Endodermal cell (in vitro differentiated cells): ENCODE measurements around the gene RIPPLY1. TPM values are rescaled to one million over a fixed set of nuclear protein-coding genes. Genes with fewer than 3 reads are reported as not detected.

Experiments
- DNase-seq: peaks from one replicate; pipeline ENCODE4 v3.0.0-alpha.2; 2017
- H3K27ac ChIP-seq: 2 replicates; pipeline ENCODE4 v1.5.1; 2013; ENCODE audit warnings: mild to moderate bottlenecking, low read depth, low read length, moderate library complexity
- H3K27me3 ChIP-seq: 2 replicates; pipeline ENCODE4 v1.6.1; 2013; ENCODE audit warnings: mild to moderate bottlenecking, low read length, moderate library complexity; ENCODE audit not compliant: insufficient read depth, control insufficient read depth, poor library complexity, severe bottlenecking
- H3K36me3 ChIP-seq: 2 replicates; pipeline ENCODE4 v1.7.0; 2013; ENCODE audit warnings: mild to moderate bottlenecking, low read length, moderate library complexity; ENCODE audit not compliant: control insufficient read depth, insufficient read depth
- H3K4me1 ChIP-seq: one replicate; pipeline ENCODE4 v1.7.0; 2013; ENCODE audit warnings: low read length; ENCODE audit not compliant: control insufficient read depth, insufficient read depth
- H3K4me3 ChIP-seq: 2 replicates; pipeline ENCODE4 v1.5.1; 2013; ENCODE audit warnings: mild to moderate bottlenecking, low read length, moderate library complexity
- H3K9ac ChIP-seq: 2 replicates; pipeline ENCODE4 v1.6.1; 2013; ENCODE audit warnings: mild to moderate bottlenecking, low read length, moderate library complexity; ENCODE audit not compliant: poor library complexity, severe bottlenecking; ENCODE audit errors: extremely low read depth
- H3K9me3 ChIP-seq: 2 replicates; pipeline ENCODE4 v1.6.1; 2013; ENCODE audit warnings: mild to moderate bottlenecking, low read length, moderate library complexity; ENCODE audit not compliant: control insufficient read depth
- H3K27ac Mint-ChIP-seq: 2 replicates; pipeline ENCODE4 v1.8.0; 2020; ENCODE audit warnings: mixed read lengths
- H3K27me3 Mint-ChIP-seq: 2 replicates; pipeline ENCODE4 v1.8.0; 2021; ENCODE audit warnings: mild to moderate bottlenecking, mixed read lengths; ENCODE audit not compliant: insufficient read depth
- H3K36me3 Mint-ChIP-seq: 2 replicates; pipeline ENCODE4 v1.8.0; 2020; ENCODE audit warnings: low read depth, mixed read lengths
- H3K4me1 Mint-ChIP-seq: 2 replicates; pipeline ENCODE4 v1.8.0; 2020; ENCODE audit warnings: mixed read lengths
- H3K4me3 Mint-ChIP-seq: 2 replicates; pipeline ENCODE4 v1.8.0; 2020; ENCODE audit warnings: mild to moderate bottlenecking, moderate library complexity, mixed read lengths
- H3K9me3 Mint-ChIP-seq: 2 replicates; pipeline ENCODE4 v1.8.0; 2020; ENCODE audit warnings: mild to moderate bottlenecking, mixed read lengths
- CTCF ChIP-seq: fragments of 200-600 bp; sonication (generic); conservative IDR thresholded peaks from 2 replicates; pipeline ENCODE4 v1.5.0; 2021; ENCODE audit warnings: antibody characterized with exemption, mild to moderate bottlenecking
- WGBS, 2 experiments: methylation state at CpG; one replicate each; pipeline versions ENCODE4 v1.1.5 to v1.1.7; 2013; ENCODE audit warnings: missing lambda C conversion rate in 2 of 2, mixed read lengths in 1 of 2; ENCODE audit not compliant: insufficient coverage in 1 of 2, insufficient read length in 1 of 2; 5-methylcytosine and 5-hydroxymethylcytosine counted together
- total RNA-seq, 2 donors: library from RNA; stranded (reverse); fragmentation: NEBNext Ultra II Directional in 1 of 2; extraction: Animal tissue kit (Norgen Biotek cat#: 25700) in 1 of 2; gene quantifications; 2 replicates in 1 of 2; 3 replicates in 1 of 2; pipeline ENCODE4 v1.2.1, GENCODE V29; 2021

RIPPLY1 gene
- total RNA-seq, 2 donors from 2014 or later, result not detected

GRCh38 chrX:106927023-106927422 is 23.9 kb upstream of the RIPPLY1 start:
- no peaks in the 10 kb centered on the region for H3K36me3 Mint-ChIP-seq
- no peak for TF ChIP-seq CTCF
- H3K36me3 ChIP-seq, result no peaks in the 10 kb centered on the region
- no peaks in the 10 kb centered on the region for H3K4me1 Mint-ChIP-seq
- DNase-seq, result no peak
- no peak overlapping the region for H3K9ac ChIP-seq
- H3K27ac ChIP-seq, result no peak overlapping the region
- H3K27ac Mint-ChIP-seq, result no peak overlapping the region
- H3K4me1 ChIP-seq, result no peaks in the 10 kb centered on the region
- H3K27me3 Mint-ChIP-seq, result peaks cover 5% of the 10 kb centered on the region
- WGBS, 2 experiments, result 86% methylated on average over 3 of the region's 3 CpGs; no CpG with 5 or more reads in 1 of the 2 experiments
- H3K27me3 ChIP-seq, result no peaks in the 10 kb centered on the region
- no peak overlapping the region for H3K4me3 ChIP-seq
- peaks cover 14% of the 10 kb centered on the region for H3K9me3 Mint-ChIP-seq
- no peaks in the 10 kb centered on the region for H3K9me3 ChIP-seq
- no peak overlapping the region for H3K4me3 Mint-ChIP-seq

DNA sequence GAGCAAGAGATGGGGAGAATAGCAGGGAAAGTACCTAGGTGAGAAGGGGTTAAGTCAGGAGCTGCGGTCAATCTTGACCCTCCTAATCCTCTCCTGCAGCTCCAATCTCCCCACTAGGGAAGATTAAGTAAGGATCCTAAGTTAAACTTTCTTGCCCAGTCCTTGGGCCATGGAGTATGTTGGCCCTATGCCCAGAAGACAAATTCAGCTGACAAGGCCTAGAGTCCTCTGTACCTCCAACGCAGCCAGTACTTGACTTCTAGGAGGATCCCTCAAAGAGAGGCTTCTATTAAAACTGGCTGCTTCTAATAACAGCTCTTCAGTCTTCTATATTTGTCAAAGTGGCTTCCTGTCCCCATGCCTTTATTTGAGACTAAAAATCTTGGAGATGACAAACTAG is 18.5 kb upstream of the RIPPLY1 start:
- peak; percentile 7 for DNase-seq
- H3K9ac ChIP-seq, result no peak overlapping the region
- no peaks in the 10 kb centered on the region for H3K4me1 ChIP-seq
- H3K36me3 ChIP-seq, result no peaks in the 10 kb centered on the region
- H3K27me3 ChIP-seq, result no peaks in the 10 kb centered on the region
- no peaks in the 10 kb centered on the region for H3K36me3 Mint-ChIP-seq
- H3K27me3 Mint-ChIP-seq, result peaks cover 14% of the 10 kb centered on the region
- no peak for TF ChIP-seq CTCF
- no peak overlapping the region for H3K27ac Mint-ChIP-seq
- no peak overlapping the region for H3K4me3 ChIP-seq
- no peak overlapping the region for H3K4me3 Mint-ChIP-seq
- no peak overlapping the region for H3K27ac ChIP-seq
- H3K4me1 Mint-ChIP-seq, result peaks cover 5% of the 10 kb centered on the region
- no peaks in the 10 kb centered on the region for H3K9me3 ChIP-seq
- 94% methylated on average over 1 of the region's 2 CpGs; no CpG with 5 or more reads in 1 of the 2 experiments for WGBS, 2 experiments
- peaks cover 26% of the 10 kb centered on the region for H3K9me3 Mint-ChIP-seq

DNA sequence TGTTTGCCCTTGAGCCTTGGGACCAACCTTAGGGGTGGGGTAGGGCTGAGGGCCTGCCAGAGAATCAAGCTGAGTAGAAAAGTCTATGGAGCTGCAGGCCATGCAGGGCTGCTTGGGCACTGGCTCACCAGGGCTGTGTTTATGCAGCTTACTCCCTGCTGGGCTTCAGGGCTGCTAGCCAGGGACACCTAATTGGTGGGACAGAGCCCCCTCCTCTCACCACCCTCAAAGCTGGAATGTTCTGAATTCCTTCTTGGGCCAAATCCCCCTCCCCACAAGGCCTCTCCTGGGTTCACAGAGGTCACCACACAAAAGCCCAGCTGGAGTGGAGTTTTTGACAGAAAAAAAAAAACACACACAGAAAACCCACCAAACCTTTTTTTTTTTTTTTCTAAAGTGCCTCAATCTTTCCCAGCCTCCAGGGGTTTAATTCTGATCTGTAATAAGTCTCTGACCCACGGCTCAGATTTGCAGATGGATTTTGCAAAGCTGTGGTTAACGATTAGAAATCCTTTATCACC is 16.9 kb upstream of the RIPPLY1 start, which contains the start of gene CLDN2:
TSS of gene CLDN2 (plus strand) at position 471 of the 521 bp plus-strand sequence. CDS start 7,827 bp downstream, outside the sequence.
- Histone ChIP-seq H3K36me3 (no peaks in the 10 kb centered on the region), H3K9me3 (no peaks in the 10 kb centered on the region), H3K4me3 (no peak within 1 kb of the TSS), H3K4me1 (no peaks in the 10 kb centered on the region), H3K27ac (no peak within 1 kb of the TSS), H3K27me3 (no peaks in the 10 kb centered on the region), H3K9ac (no peak within 1 kb of the TSS)
- Mint-ChIP-seq H3K36me3 (no peaks in the 10 kb centered on the region), H3K4me3 (no peak within 1 kb of the TSS), H3K4me1 (peaks cover 5% of the 10 kb centered on the region), H3K27ac (no peak within 1 kb of the TSS), H3K9me3 (peaks cover 37% of the 10 kb centered on the region), H3K27me3 (peaks cover 19% of the 10 kb centered on the region)
- no peak for TF ChIP-seq CTCF
- peak; percentile 81 for DNase-seq
- WGBS, 2 experiments, result 21% methylated on average over 2 of the region's 2 CpGs; no CpG with 5 or more reads in 1 of the 2 experiments
